Measurements from ENCODE around the gene CLEC11A.

- no peak for TF ChIP-seq JUNB (CRISPR knock-in tag; conservative IDR thresholded peaks at IDR 0.05)
- no peak for TF ChIP-seq MTA1 (IDR thresholded peaks at IDR 0.05; ENCODE audit: borderline replicate concordance)
- TF ChIP-seq, protein P1, sequence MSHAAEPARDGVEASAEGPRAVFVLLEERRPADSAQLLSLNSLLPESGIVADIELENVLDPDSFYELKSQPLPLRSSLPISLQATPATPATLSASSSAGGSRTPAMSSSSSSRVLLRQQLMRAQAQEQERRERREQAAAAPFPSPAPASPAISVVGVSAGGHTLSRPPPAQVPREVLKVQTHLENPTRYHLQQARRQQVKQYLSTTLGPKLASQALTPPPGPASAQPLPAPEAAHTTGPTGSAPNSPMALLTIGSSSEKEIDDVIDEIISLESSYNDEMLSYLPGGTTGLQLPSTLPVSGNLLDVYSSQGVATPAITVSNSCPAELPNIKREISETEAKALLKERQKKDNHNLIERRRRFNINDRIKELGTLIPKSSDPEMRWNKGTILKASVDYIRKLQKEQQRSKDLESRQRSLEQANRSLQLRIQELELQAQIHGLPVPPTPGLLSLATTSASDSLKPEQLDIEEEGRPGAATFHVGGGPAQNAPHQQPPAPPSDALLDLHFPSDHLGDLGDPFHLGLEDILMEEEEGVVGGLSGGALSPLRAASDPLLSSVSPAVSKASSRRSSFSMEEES (CRISPR knock-in tag; IDR thresholded peaks at IDR 0.05) = no peak
- no peak for TF ChIP-seq KAT2B (IDR thresholded peaks at IDR 0.05; ENCODE audit: low read depth, low read length)
- no peak for TF ChIP-seq EZH2 (IDR thresholded peaks at IDR 0.05; ENCODE audit: borderline replicate concordance, low read depth, low read length)
- TF ChIP-seq CTCF (IDR thresholded peaks at IDR 0.05 in 2 of 3, conservative IDR thresholded peaks at IDR 0.05 in 1 of 3; ENCODE audit: insufficient read depth in 2 of 3, low read depth in 1 of 3, low read length in 3 of 3) = no peak
- no peak for TF ChIP-seq TEAD4 (IDR thresholded peaks at IDR 0.05; ENCODE audit: low read length)
- TF ChIP-seq TEAD4 (CRISPR knock-in tag; IDR thresholded peaks at IDR 0.05; ENCODE audit: borderline replicate concordance) = no peak
Observed at GRCh38 chr19:50739914-50740426, 16.8 kb downstream of the CLEC11A start.
